ENCODE data around the gene IFT25.

Gene IFT25

GRCh38 chr1:53956308-53957168 lies 11.0 kb upstream of the IFT25 start:
- DNase-seq: no peak

- no peak for DNase-seq
These were observed 8.6 kb upstream of the IFT25 start for GRCh38 chr1:53954128-53954527.

GRCh38 chr1:53951697-53952096 lies 6.2 kb upstream of the IFT25 start:
- DNase-seq: no peak

GRCh38 chr1:53949023-53949990 lies 3.8 kb upstream of the IFT25 start:
- DNase-seq: no peak

GRCh38 chr1:53948291-53948690 lies 2.8 kb upstream of the IFT25 start:
- no peak for DNase-seq

- no peak for DNase-seq
These were observed 1.8 kb upstream of the IFT25 start for GRCh38 chr1:53947172-53947907.

- no peak for DNase-seq
These were observed 1.0 kb upstream of the IFT25 start, which contains the start of gene LRRC42 for GRCh38 chr1:53946252-53947171. LRRC42 (plus strand) TSS chr1:53946350; CDS start chr1:53952000, 5,650 bp downstream.

- DNase-seq: no peak
These were observed 391 bp downstream of the IFT25 start for GRCh38 chr1:53945183-53945432.

GRCh38 chr1:53944469-53945182 lies 873 bp downstream of the IFT25 start:
- DNase-seq: no peak

GRCh38 chr1:53943490-53944043 lies 1.9 kb downstream of the IFT25 start:
- no peak for DNase-seq

- no peak for DNase-seq
These were observed 2.4 kb downstream of the IFT25 start for GRCh38 chr1:53943090-53943489.

GRCh38 chr1:53942127-53942957 lies 3.2 kb downstream of the IFT25 start:
- DNase-seq: no peak

- no peak for DNase-seq
These were observed 7.2 kb downstream of the IFT25 start for GRCh38 chr1:53938136-53938830.

- no peak for DNase-seq
These were observed 9.1 kb downstream of the IFT25 start for GRCh38 chr1:53936430-53936829.

GRCh38 chr1:53934170-53934765 lies 11.2 kb downstream of the IFT25 start:
- no peak for DNase-seq

- DNase-seq: no peak
These were observed 14.0 kb downstream of the IFT25 start for GRCh38 chr1:53931523-53931922.

- DNase-seq: no peak
These were observed 14.6 kb downstream of the IFT25 start for GRCh38 chr1:53930932-53931331.

- no peak for DNase-seq
These were observed 16.1 kb downstream of the IFT25 start for GRCh38 chr1:53929246-53929960.

Measured in activated CD4-positive, alpha-beta T cell treated with anti-CD3 and anti-CD28 coated beads for 1 hour (primary cell).